Measurements from ENCODE around the gene PRRC2B. TPM values are rescaled to one million over a fixed set of nuclear protein-coding genes. Genes with fewer than 3 reads are reported as not detected.

The PRRC2B gene
- total and polyA plus RNA-seq, 2 of the 8 experiments (the other 6 are each of a cell fraction or from before 2014, with no cell fraction given): 37.3 to 249 TPM

- TF ChIP-seq, protein P1, sequence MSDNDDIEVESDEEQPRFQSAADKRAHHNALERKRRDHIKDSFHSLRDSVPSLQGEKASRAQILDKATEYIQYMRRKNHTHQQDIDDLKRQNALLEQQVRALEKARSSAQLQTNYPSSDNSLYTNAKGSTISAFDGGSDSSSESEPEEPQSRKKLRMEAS (IDR thresholded peaks at IDR 0.05): no peak
- no peak for TF ChIP-seq GABPA (IDR thresholded peaks at IDR 0.05; ENCODE audit: borderline replicate concordance, insufficient read depth, low read length)
Observed at GRCh38 chr9:131391504-131391903, 2.4 kb upstream of the PRRC2B start (continued).

Data from H1 (cell line).